Hepatocyte (in vitro differentiated cells): Measurements from ENCODE around the gene DENND5B. TPM values are rescaled to one million over a fixed set of nuclear protein-coding genes. Genes with fewer than 3 reads are reported as not detected.

Experiments used
- DNase-seq: peaks from one replicate; pipeline ENCODE4 v3.0.0-alpha.2; 2016; ENCODE audit warnings: low spot score
- H2AFZ ChIP-seq: fragments of 200-600 bp; sonication (generic); 2 replicates; pipeline ENCODE4 v1.6.0; 2016; ENCODE audit warnings: antibody characterized with exemption, mild to moderate bottlenecking
- H3K27ac ChIP-seq: fragments of 200-600 bp; sonication (generic); 2 replicates; pipeline ENCODE4 v1.5.1; 2016; ENCODE audit warnings: mild to moderate bottlenecking
- H3K27me3 ChIP-seq: fragments of 200-600 bp; sonication (generic); 2 replicates; pipeline ENCODE4 v1.6.1; 2016
- H3K36me3 ChIP-seq: fragments of 200-600 bp; sonication (generic); replicated peaks from 2 replicates; pipeline ENCODE4 v1.5.1; 2016; ENCODE audit warnings: low read depth; ENCODE audit not compliant: insufficient read depth
- H3K4me1 ChIP-seq: fragments of 200-600 bp; sonication (generic); 2 replicates; pipeline ENCODE4 v1.5.1; 2016; ENCODE audit warnings: mild to moderate bottlenecking, moderate library complexity; ENCODE audit not compliant: insufficient read depth
- H3K4me2 ChIP-seq: fragments of 200-600 bp; sonication (generic); 2 replicates; pipeline ENCODE4 v1.6.0; 2016
- H3K4me3 ChIP-seq: fragments of 200-600 bp; sonication (generic); 2 replicates; pipeline ENCODE4 v1.5.1; 2016; ENCODE audit warnings: mild to moderate bottlenecking
- H3K79me2 ChIP-seq: fragments of 200-600 bp; sonication (generic); 2 replicates; pipeline ENCODE4 v1.6.0; 2017; ENCODE audit warnings: mild to moderate bottlenecking
- H3K9me2 ChIP-seq: fragments of 200-600 bp; sonication (generic); replicated peaks from 2 replicates; pipeline ENCODE4 v1.6.0; 2017; ENCODE audit warnings: mild to moderate bottlenecking; ENCODE audit not compliant: insufficient read depth
- H3K9me3 ChIP-seq: fragments of 200-600 bp; sonication (generic); 2 replicates; pipeline ENCODE4 v1.5.1; 2016; ENCODE audit warnings: low read depth, mild to moderate bottlenecking
- H4K20me1 ChIP-seq: fragments of 200-600 bp; sonication (generic); 2 replicates; pipeline ENCODE4 v1.6.0; 2016; ENCODE audit warnings: mild to moderate bottlenecking; ENCODE audit not compliant: insufficient read depth, poor library complexity, severe bottlenecking
- CTCF ChIP-seq: fragments of 200-600 bp; sonication (generic); IDR thresholded peaks from 2 replicates; pipeline ENCODE4 v1.5.1; 2016; ENCODE audit warnings: antibody characterized with exemption, mild to moderate bottlenecking; ENCODE audit not compliant: poor library complexity
- EZH2 ChIP-seq: fragments of 200-600 bp; sonication (generic); IDR thresholded peaks from 2 replicates; pipeline ENCODE4 v1.6.1; 2016; ENCODE audit warnings: antibody characterized with exemption, mild to moderate bottlenecking, borderline replicate concordance
- EZH2phosphoT487 ChIP-seq: fragments of 200-600 bp; sonication (generic); IDR thresholded peaks from one replicate; pipeline ENCODE4 v1.6.1; 2018; ENCODE audit warnings: antibody characterized with exemption, mild to moderate bottlenecking, low read depth, moderate library complexity; ENCODE audit not compliant: unreplicated experiment, severe bottlenecking
- WGBS: methylation state at CpG from one replicate; pipeline ENCODE4 v1.1.6; 2016; ENCODE audit warnings: low lambda C conversion rate; ENCODE audit errors: missing lambda C conversion rate; 5-methylcytosine and 5-hydroxymethylcytosine counted together
- polyA plus RNA-seq: library from polyadenylated mRNA; unstranded; fragments of >200 nt; fragmentation: Nextera tagmentation; extraction: Ambion mirVana; gene quantifications from 2 replicates; pipeline ENCODE4 v1.2.1, GENCODE V29; 2016
- total RNA-seq: library from RNA; depleted of rRNA; stranded (reverse); fragments of >200 nt; gene quantifications from 2 replicates; pipeline ENCODE4 v1.2.3, GENCODE V29; 2014

Gene DENND5B
- total and polyA plus RNA-seq, 2 experiments from 2014 or later, result 10.4 to 24.9 TPM

GRCh38 chr12:31471051-31471450 is 119.9 kb downstream of the DENND5B start:
- Histone ChIP-seq H3K9me3 (no peaks in the 10 kb centered on the region), H3K36me3 (no peaks in the 10 kb centered on the region), H3K4me2 (no peak overlapping the region), H3K27ac (no peak overlapping the region), H3K79me2 (no peaks in the 10 kb centered on the region), H4K20me1 (no peaks in the 10 kb centered on the region), H2AFZ (no peak overlapping the region), H3K9me2 (no peaks in the 10 kb centered on the region), H3K4me3 (no peak overlapping the region), H3K27me3 (no peaks in the 10 kb centered on the region), H3K4me1 (peaks cover 10% of the 10 kb centered on the region)
- TF ChIP-seq EZH2phosphoT487 (no peak), EZH2 (no peak)
- 96% methylated on average over 6 of the region's 6 CpGs for WGBS
- no peak for DNase-seq

- TF ChIP-seq EZH2, result no peak
- no peak for TF ChIP-seq CTCF
- no peak for TF ChIP-seq EZH2phosphoT487
- peaks cover 6% of the 10 kb centered on the region for H3K4me1 ChIP-seq
Measured at GRCh38 chr12:31470459-31470858, 120.5 kb downstream of the DENND5B start.

GRCh38 chr12:31466768-31467167 is 124.2 kb downstream of the DENND5B start:
- Histone ChIP-seq H3K9me3 (no peaks in the 10 kb centered on the region), H3K4me2 (no peak overlapping the region), H3K9me2 (no peaks in the 10 kb centered on the region), H2AFZ (no peak overlapping the region), H4K20me1 (no peaks in the 10 kb centered on the region), H3K4me1 (no peaks in the 10 kb centered on the region), H3K36me3 (no peaks in the 10 kb centered on the region), H3K79me2 (no peaks in the 10 kb centered on the region), H3K4me3 (no peak overlapping the region), H3K27me3 (no peaks in the 10 kb centered on the region), H3K27ac (no peak overlapping the region)
- DNase-seq, result no peak
- TF ChIP-seq EZH2phosphoT487 (no peak), CTCF (no peak), EZH2 (no peak)

More at GRCh38 chr12:31470459-31470858, 120.5 kb downstream of the DENND5B start:
- H3K4me3 ChIP-seq, result no peak overlapping the region
- H3K27me3 ChIP-seq, result no peaks in the 10 kb centered on the region
- H3K4me2 ChIP-seq, result no peak overlapping the region
- no peaks in the 10 kb centered on the region for H3K9me2 ChIP-seq
- H2AFZ ChIP-seq, result no peak overlapping the region
- H3K27ac ChIP-seq, result no peak overlapping the region
- H3K36me3 ChIP-seq, result no peaks in the 10 kb centered on the region
- no peaks in the 10 kb centered on the region for H3K9me3 ChIP-seq
- H4K20me1 ChIP-seq, result no peaks in the 10 kb centered on the region
- H3K79me2 ChIP-seq, result no peaks in the 10 kb centered on the region
- DNase-seq, result no peak

GRCh38 chr12:31465002-31465401 is 125.9 kb downstream of the DENND5B start:
- Histone ChIP-seq H4K20me1 (no peaks in the 10 kb centered on the region), H3K27ac (no peak overlapping the region), H3K9me2 (no peaks in the 10 kb centered on the region), H3K4me3 (no peak overlapping the region), H3K9me3 (no peaks in the 10 kb centered on the region), H3K4me1 (no peaks in the 10 kb centered on the region), H3K79me2 (no peaks in the 10 kb centered on the region), H2AFZ (no peak overlapping the region), H3K4me2 (no peak overlapping the region), H3K36me3 (no peaks in the 10 kb centered on the region), H3K27me3 (no peaks in the 10 kb centered on the region)
- 98% methylated on average over 2 of the region's 2 CpGs for WGBS
- no peak for DNase-seq
- no peak for TF ChIP-seq CTCF
